Activated CD4-positive, alpha-beta T cell treated with anti-CD3 and anti-CD28 coated beads, Interleukin-2, Interleukin-4, amounts not matched to agents 100 ng/mL and 50 ng/mL, durations not matched to agents 16 hours and 8 hours (primary cell): ENCODE data around the gene PLAAT2.
"Not testable (repeated sequence)": the region's sequence is repeated elsewhere in the genome, so short reads cannot be mapped to it uniquely, and the experiment has no call there.

Source experiments
- DNase-seq: peaks from one replicate; pipeline ENCODE4 v3.0.0-alpha.2; 2020; ENCODE audit warnings: low spot score

The PLAAT2 gene

DNA sequence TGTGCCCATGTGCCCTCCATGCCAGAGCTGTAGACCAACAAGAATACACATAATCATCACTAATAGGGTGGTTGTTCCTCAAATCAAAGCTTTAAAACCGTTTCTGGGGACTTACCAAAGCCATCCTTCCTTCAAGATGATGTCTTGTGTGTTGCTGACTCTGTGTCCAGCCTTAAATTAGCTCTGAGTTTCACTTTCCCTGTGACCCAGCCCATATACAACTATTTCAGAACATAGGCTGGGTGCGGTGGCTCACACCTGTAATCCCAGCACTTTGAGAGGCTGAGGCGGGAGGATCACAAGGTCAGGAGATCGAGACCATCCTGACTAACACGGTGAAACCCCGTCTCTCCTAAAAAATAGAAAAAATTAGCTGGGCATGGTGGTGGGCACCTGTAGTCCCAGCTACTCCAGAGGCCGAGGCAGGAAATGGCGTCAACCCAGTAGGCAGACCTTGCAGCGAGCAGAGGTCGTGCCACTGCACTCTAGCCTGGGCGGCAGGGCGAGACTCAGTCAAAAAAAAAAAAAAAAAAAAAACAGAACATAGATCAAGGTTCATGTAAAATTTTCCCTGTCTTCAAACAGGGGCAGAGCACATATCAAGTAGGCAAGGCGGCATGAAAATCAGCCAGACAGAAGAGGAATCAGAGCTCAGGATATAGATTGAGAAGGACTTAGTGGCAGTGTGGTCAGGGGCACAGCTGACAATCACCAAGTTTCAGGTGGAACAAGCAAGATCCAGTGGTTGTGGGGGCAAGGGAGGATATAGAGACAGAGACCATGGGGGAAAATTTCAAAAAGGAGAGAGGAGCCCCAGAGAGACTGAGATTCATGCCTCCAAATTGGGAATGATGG lies at the start of gene PLAAT2:
TSS of gene PLAAT2 (minus strand) at position 179 of the 855 bp plus-strand sequence. CDS start at position 124, 55 bp downstream.
- DNase-seq = no peak

GRCh38 chr11:63612181-63612580 lies 49.0 kb upstream of the PLAAT2 start:
- DNase-seq = no peak

DNA sequence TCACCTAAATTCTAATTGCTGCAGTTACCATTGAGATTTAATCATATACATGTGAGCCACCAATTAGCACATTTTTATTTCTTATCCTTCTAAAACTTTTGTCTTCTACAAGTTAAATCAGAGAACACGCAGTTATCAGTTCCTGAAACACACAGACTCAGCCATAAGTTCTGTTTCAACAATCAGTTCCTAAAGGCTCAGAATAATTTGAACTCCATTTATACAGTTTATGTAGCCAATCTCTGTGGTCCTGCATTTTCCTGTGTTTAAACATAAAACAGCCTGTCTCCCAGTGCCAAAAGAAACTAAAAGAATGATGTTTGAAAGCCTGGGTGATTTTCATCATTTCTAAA lies 48.2 kb upstream of the PLAAT2 start:
- no peak for DNase-seq

DNA sequence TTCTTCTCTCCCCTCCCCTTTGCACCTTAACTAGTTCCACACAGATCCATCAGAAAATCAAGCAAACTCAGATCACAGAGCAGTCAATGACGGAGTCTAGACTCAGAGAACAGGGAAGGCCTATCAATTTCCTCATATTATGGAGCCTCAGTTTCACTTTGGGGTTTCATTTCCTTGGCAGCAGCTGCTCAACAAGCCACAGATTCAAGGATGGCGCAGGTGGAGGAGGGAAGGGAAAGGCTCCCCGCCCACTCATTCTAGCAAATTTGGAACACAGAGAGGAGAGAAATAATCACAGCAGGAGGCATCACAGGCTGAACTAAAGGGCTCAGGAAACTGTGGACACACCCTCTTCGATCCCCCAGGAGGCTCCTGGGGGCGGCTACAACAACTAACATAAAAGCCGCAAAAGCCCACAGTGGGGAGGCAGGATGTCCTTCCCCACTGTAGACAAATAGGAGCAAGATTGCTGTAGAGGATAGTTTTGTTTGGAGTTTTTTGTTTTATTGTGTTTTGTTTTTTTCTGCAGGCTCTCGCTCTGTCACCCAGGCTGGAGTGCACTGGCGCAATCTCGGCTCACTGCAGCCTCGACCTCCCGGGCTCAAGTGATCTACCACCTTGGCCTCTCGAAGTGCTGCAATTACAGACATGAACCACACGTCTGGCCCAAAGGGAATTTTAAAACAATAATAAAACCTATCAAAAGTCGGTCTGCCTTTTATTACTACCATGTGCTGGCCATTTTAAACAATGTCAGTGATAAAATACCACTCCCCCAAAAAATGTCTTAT lies 47.6 kb upstream of the PLAAT2 start:
- no peak for DNase-seq

GRCh38 chr11:63609971-63610580 lies 46.9 kb upstream of the PLAAT2 start:
- no peak for DNase-seq

GRCh38 chr11:63609536-63609935 lies 46.4 kb upstream of the PLAAT2 start:
- no peak for DNase-seq

DNA sequence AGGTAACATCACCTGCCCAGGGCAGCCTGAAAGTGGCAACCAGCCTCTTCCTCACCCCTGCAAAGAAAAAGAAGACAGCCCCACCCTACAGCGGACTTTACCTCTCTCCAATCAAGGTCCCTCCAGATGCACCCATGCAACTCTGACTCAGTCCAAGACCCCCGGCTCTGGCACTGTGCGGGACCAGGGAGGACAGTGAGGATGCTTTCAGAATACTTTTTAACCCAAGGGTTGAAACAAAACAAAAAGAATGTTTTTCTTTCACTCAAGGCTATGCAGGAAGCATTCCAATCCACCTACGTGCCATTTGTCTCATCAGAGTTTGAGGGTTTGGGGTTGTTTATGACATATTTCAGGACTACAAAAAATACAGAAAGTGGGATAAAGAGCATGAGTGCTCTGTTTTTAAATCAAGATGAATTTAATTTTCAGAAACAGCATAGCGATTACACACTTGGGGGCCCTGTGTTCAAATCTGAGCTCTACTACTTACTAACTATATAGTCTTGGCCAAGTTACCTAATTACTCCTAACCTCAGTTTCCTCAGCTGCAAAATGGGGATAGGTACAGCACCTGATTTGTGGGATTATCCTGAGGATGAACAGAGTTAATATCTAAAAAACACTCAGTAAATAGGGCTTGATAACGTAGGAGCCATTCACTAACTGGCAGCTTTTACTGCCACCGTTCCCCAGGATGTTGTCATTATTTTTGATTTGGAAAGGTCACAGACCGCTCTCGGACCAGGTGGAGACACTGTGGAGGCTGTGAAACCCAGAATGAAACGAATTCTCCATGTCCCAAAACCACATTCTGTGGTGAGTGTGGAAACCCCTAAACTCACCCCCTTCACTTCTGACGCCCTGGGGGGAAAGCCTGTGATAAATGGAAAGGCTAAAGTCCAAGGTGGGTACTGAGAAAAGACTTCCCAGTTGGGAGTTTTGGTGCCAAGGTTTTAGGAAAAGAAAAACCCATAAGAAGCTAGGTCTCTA lies 45.5 kb upstream of the PLAAT2 start:
- DNase-seq = no peak

GRCh38 chr11:63603180-63603518 lies 40.0 kb upstream of the PLAAT2 start:
- no peak for DNase-seq

DNA sequence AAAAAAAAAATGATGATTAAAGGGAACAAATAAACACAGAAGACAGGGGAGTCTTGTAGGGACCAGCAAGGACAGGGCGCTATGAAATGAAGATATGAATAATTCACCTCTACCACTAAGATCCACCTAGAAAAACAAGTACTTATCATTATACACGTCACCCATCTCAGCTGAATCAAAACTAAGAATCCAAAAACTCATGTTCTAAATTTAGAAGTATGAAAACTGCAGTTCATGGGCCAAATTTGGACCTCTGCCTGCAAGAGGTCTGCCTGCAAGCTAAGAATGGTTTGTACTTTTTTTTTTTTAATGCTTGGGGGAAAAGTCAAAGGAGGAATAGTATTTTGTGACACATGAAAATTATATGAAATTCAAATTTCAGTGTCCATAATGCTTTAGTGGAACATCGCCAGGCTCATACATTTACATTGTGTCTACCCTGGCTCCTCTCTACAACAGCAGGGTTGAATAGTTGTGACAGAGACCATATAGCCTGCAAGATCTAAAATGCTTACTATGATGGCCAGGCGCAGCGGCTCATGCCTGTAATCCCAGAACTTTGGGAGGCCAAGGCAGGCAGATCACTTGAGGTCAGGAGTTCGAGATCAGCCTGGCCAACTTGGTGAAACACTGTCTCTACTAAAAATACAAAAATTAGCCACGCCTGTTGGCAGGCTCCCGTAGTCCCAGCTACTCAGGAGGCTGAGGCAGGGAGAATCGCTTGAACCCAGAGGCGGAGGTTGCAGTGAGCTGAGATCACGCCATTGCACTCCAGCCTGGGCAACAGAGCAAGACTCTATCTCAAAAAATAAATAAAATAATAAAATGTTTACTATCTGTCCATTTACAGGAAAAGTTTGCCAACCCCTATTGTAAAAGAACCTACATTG lies 39.4 kb upstream of the PLAAT2 start:
- not testable (repeated sequence) for DNase-seq

DNA sequence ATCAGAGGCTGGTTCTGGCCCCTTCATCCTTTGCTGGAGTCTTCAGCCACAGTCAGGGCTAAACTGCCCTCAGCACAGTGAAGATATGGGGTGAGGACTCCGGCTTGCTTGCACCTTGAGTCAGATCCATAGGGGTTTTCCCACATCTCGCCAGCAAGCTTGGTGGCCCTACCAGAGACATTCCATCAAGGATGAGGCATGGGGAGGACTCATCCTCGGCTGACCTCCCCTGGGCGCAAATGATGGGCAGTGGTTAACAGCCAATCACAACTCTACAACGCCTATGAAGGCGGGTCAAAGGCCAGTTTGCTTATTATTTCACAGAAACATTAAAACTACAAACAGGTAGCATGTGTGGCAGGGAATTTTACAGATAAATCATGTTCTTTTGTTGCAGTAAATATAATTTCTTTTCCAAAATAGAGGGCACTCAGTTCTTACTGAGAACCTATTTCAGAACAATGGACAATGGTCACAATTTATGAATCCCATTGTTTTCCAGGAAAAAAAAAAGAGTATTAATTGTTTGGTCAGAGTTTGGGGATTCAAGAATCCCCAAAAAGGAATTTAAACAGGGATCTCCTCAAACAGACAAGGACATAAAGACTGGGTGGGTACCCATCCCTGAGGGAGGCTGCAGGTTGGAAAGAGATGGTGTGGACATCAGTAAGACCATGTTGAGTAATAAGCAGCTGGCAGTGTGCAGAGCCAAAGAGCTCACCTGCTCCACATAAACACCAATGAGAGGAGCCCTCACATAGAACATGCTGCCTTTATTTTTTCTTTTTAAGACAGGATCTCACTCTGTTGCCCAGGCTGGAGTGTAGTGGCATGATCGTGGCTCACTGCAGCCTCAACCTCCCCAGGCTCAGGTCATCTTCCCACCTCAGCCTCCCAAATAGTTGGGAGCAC lies 36.3 kb upstream of the PLAAT2 start:
- no peak for DNase-seq

DNA sequence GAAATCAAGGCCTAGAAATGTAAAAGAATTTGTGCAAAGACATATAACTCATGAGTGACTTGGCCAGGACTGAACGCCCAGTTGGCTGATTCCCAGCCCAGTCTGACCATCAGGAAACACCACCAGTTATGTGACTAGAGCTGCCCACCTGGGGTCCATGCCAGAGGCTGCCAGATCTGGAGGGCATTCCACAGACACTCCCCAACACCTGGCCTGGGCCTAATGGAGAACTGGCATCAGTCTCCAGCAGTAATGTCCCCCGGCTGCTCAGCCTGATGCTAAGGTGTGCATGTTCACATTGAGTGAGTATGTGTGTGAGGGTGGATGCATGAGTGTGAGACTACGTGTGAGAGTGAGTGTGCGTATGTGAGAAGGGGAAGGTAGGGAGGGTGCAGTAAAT lies 35.4 kb upstream of the PLAAT2 start:
- no peak for DNase-seq

DNA sequence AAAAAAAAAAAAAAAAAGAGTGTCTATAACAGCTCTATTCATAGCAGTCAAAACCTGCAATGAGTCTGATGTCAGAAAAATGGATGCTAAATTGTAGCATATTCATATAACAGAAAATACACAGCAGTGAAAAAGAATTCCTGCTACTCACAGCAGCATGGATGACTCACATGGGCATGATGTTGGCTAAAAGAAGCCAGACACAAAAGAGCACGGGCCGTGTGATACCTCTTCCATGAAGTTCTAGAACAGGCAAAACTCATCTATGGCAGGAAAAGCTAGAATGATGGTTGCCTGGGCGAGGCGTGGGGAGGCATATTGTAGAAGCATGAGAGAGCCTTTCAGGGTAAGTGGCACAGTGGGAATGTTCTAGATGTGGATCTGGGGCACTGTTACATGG lies 32.1 kb upstream of the PLAAT2 start:
- no peak for DNase-seq

- DNase-seq = no peak
Measured at GRCh38 chr11:63592975-63593395, 29.8 kb upstream of the PLAAT2 start.

GRCh38 chr11:63590024-63590788 lies 27.0 kb upstream of the PLAAT2 start:
- no peak for DNase-seq

DNA sequence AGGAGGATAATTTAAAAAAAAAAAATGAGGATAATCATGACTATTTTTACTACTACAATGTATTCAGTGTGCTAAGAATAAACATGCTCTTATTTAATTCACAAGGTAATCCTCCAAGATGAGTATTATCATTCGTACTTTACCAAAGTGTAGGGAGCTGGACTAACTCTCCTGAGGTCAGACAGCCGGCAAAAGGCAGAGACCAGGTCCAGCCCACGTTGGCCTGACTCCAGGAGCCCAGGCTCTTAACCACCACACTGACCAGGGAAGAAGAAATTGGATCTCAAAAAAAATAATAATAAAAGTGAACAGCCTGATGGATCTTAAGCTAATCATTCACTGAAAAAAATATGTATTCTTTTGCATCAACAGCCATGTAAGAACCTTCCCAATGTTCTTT lies 25.8 kb upstream of the PLAAT2 start:
- DNase-seq = no peak

GRCh38 chr11:63586451-63587166 lies 23.4 kb upstream of the PLAAT2 start:
- DNase-seq = no peak

- DNase-seq = no peak
Measured at GRCh38 chr11:63583357-63583677, 20.1 kb upstream of the PLAAT2 start.

- DNase-seq = not testable (repeated sequence)
Measured at GRCh38 chr11:63581224-63581623, 18.0 kb upstream of the PLAAT2 start.
